Measurements from ENCODE around the gene ZNF662. TPM values are rescaled to one million over a fixed set of nuclear protein-coding genes. Genes with fewer than 3 reads are reported as not detected.

The ZNF662 gene
- total and polyA plus RNA-seq, 2 of the 13 experiments (the other 11 are each of a cell fraction or from before 2014, with no cell fraction given), result not detected

- no peak for TF ChIP-seq HIC2 (CRISPR knock-in tag; IDR thresholded peaks at IDR 0.05; ENCODE audit: low read depth)
- no peak for TF ChIP-seq ZNF768 (CRISPR knock-in tag; IDR thresholded peaks at IDR 0.05)
- TF ChIP-seq RAD21 (CRISPR knock-in tag; IDR thresholded peaks at IDR 0.05), result no peak
- peak; percentile 89 for TF ChIP-seq SOX5 (CRISPR knock-in tag; IDR thresholded peaks at IDR 0.05; ENCODE audit: borderline replicate concordance)
- peak; percentile 19; the same call in 1 of the 2 replicates for TF ChIP-seq PHF21A (CRISPR knock-in tag; IDR thresholded peaks at IDR 0.05)
- no peak for TF ChIP-seq ZNF83 (CRISPR knock-in tag; IDR thresholded peaks at IDR 0.05; ENCODE audit: borderline replicate concordance)
- peak; percentile 67; the same call in 1 of the 2 replicates for TF ChIP-seq ZNF256 (CRISPR knock-in tag; conservative IDR thresholded peaks at IDR 0.05)
- no peak; the same call in 1 of the 2 replicates for TF ChIP-seq ARID3A (IDR thresholded peaks at IDR 0.05; ENCODE audit: low read depth, low read length)
- TF ChIP-seq ZMAT5 (CRISPR knock-in tag; IDR thresholded peaks at IDR 0.05; ENCODE audit: borderline replicate concordance, low read depth), result no peak
- TF ChIP-seq CSRNP1 (CRISPR knock-in tag; IDR thresholded peaks at IDR 0.05), result no peak
- peak; percentile 33; the same call in 1 of the 2 replicates for TF ChIP-seq SAP130 (CRISPR knock-in tag; IDR thresholded peaks at IDR 0.05; ENCODE audit: low read depth)
- peak; percentile 50; the same call in 1 of the 2 replicates for TF ChIP-seq LCORL (IDR thresholded peaks at IDR 0.05)
- no peak for TF ChIP-seq LCORL (CRISPR knock-in tag; IDR thresholded peaks at IDR 0.05)
- TF ChIP-seq NCOA2 (CRISPR knock-in tag; IDR thresholded peaks at IDR 0.05), result 0 out of 2 replicates have a peak, but pooled peaks have one; percentile 31
- TF ChIP-seq BCL6 (CRISPR knock-in tag; IDR thresholded peaks at IDR 0.05), result peak; percentile 85
- peak; percentile 24; the same call in 1 of the 2 replicates for TF ChIP-seq SOX13 (IDR thresholded peaks at IDR 0.05)
- peak in 1 of 2 experiments; percentile 91; a peak in 2 of 4 replicates for TF ChIP-seq SOX13 (CRISPR knock-in tag; conservative IDR thresholded peaks at IDR 0.05 in 1 of 2, IDR thresholded peaks at IDR 0.05 in 1 of 2)
- TF ChIP-seq MTF2 (CRISPR knock-in tag; IDR thresholded peaks at IDR 0.05; ENCODE audit: borderline replicate concordance), result no peak
- TF ChIP-seq ZBTB26 (CRISPR knock-in tag; IDR thresholded peaks at IDR 0.05; ENCODE audit: borderline replicate concordance), result no peak
- peak; percentile 31; the same call in 1 of the 2 replicates for TF ChIP-seq CBX5 (CRISPR knock-in tag; IDR thresholded peaks at IDR 0.05; ENCODE audit: borderline replicate concordance)
- TF ChIP-seq ZNF572 (CRISPR knock-in tag; IDR thresholded peaks at IDR 0.05), result no peak
- peak; percentile 15; the same call in 1 of the 2 replicates for TF ChIP-seq HMG20A (CRISPR knock-in tag; IDR thresholded peaks at IDR 0.05; ENCODE audit: borderline replicate concordance)
Observed at GRCh38 chr3:42914771-42915515, 9.0 kb downstream of the ZNF662 start (continued).
